Measurements from ENCODE around the gene BTBD16.

- TF ChIP-seq CTCF (IDR thresholded peaks at IDR 0.05; ENCODE audit: extremely low read depth in 1 of 2, insufficient read depth in 1 of 2, low read depth in 1 of 2, low read length in 2 of 2) = no peak
- no peak for TF ChIP-seq MAX (IDR thresholded peaks at IDR 0.05; ENCODE audit: insufficient read depth, insufficient read length)
- TF ChIP-seq JUN (IDR thresholded peaks at IDR 0.05; ENCODE audit: borderline replicate concordance, insufficient read depth, insufficient read length, low read depth) = no peak
- TF ChIP-seq EZH2 (IDR thresholded peaks at IDR 0.05; ENCODE audit: borderline replicate concordance, low read depth, low read length, severe bottlenecking) = no peak
- no peak for TF ChIP-seq POLR2A (IDR thresholded peaks at IDR 0.05; ENCODE audit: low read depth, low read length)
- TF ChIP-seq POLR2AphosphoS5 (IDR thresholded peaks at IDR 0.05; ENCODE audit: insufficient read depth, low read depth, low read length) = no peak
- no peak for TF ChIP-seq MYC (IDR thresholded peaks at IDR 0.05; ENCODE audit: low read depth, low read length)
- no peak for TF ChIP-seq GATA2 (IDR thresholded peaks at IDR 0.05; ENCODE audit: insufficient read depth, insufficient read length, low read depth, low read length)
These were observed 24.1 kb upstream of the BTBD16 start for GRCh38 chr10:122246830-122247520.
